HepG2 (cell line): ENCODE measurements around the gene TACC3. TPM values are rescaled to one million over a fixed set of nuclear protein-coding genes. Genes with fewer than 3 reads are reported as not detected.

Experiments used
- ARHGAP35 ChIP-seq: sonication (generic); formaldehyde crosslinking; IDR thresholded peaks from 2 replicates; pipeline ENCODE4 v1.9.0; 2022; ENCODE audit warnings: mild to moderate bottlenecking, inconsistent platforms, moderate library complexity, missing genetic modification reagents, borderline replicate concordance
- HIVEP1 ChIP-seq: sonication (generic); formaldehyde crosslinking; IDR thresholded peaks from 2 replicates; pipeline ENCODE4 v1.4.0; 2020; ENCODE audit warnings: mild to moderate bottlenecking, missing genetic modification reagents
- MLXIP ChIP-seq: sonication (generic); formaldehyde crosslinking; IDR thresholded peaks from 2 replicates; pipeline ENCODE4 v1.9.0; 2021; ENCODE audit warnings: missing genetic modification reagents, borderline replicate concordance
- STAG1 ChIP-seq: sonication (generic); formaldehyde crosslinking; IDR thresholded peaks from 2 replicates; pipeline ENCODE4 v1.4.0; 2020; ENCODE audit warnings: missing genetic modification reagents
- YEATS4 ChIP-seq: sonication (generic); formaldehyde crosslinking; IDR thresholded peaks from 2 replicates; pipeline ENCODE4 v1.4.0; 2020; ENCODE audit warnings: missing genetic modification reagents, borderline replicate concordance
- ZBTB40 ChIP-seq, 2 experiments: fragments of 450-650 bp in 1 of 2; sonication (generic) in 1 of 2; formaldehyde crosslinking in 1 of 2; IDR thresholded peaks; 2 replicates each; pipeline versions ENCODE4 v1.6.1 to v1.8.0; 2016 to 2022; ENCODE audit warnings: antibody characterized with exemption in 1 of 2, mild to moderate bottlenecking in 1 of 2, missing genetic modification reagents in 1 of 2
- ZHX1 ChIP-seq: sonication (generic); formaldehyde crosslinking; IDR thresholded peaks from 2 replicates; pipeline ENCODE4 v1.8.1; 2022; ENCODE audit warnings: low read depth, mild to moderate bottlenecking, missing genetic modification reagents
- ZMYM4 ChIP-seq: sonication (generic); formaldehyde crosslinking; IDR thresholded peaks from 2 replicates; pipeline ENCODE4 v1.8.1; 2023; ENCODE audit warnings: mild to moderate bottlenecking, missing genetic modification reagents
- ZNF484 ChIP-seq: sonication (generic); formaldehyde crosslinking; IDR thresholded peaks from 2 replicates; pipeline ENCODE4 v1.5.1; 2020; ENCODE audit warnings: mild to moderate bottlenecking, low read depth, missing genetic modification reagents, borderline replicate concordance
- ZNF691 ChIP-seq: sonication (generic); formaldehyde crosslinking; IDR thresholded peaks from 2 replicates; pipeline ENCODE4 v1.4.0; 2020; ENCODE audit warnings: missing genetic modification reagents, low read depth, mild to moderate bottlenecking, borderline replicate concordance
- polyA plus RNA-seq, 8 experiments: library from polyadenylated mRNA; depleted of rRNA in 3 of 8; stranded (reverse) in 7 of 8; unstranded in 1 of 8; fragments of >200 nt; fragmentation: Illumina TruSeq in 4 of 8; extraction: Trizol in 4 of 8; gene quantifications; 2 replicates each; pipeline versions ENCODE4 v1.2.1 to v1.2.3, GENCODE V29; 2011 to 2016; ENCODE audit warnings: low read depth in 4 of 8, missing spikeins in 1 of 8, mixed read lengths in 1 of 8; ENCODE audit not compliant: insufficient read depth in 1 of 8
- total RNA-seq, 5 experiments: library from RNA; depleted of rRNA; stranded (reverse); fragments of >200 nt; fragmentation: Illumina TruSeq; extraction: Trizol; gene quantifications; 2 replicates each; pipeline ENCODE4 v1.2.3, GENCODE V29; 2016; ENCODE audit warnings: low read depth in 1 of 5

TACC3 gene
- total and polyA plus RNA-seq, 2 of the 13 experiments (the other 11 are each of a cell fraction or from before 2014, with no cell fraction given), result 20.3 to 21.2 TPM

- TF ChIP-seq ZBTB40 (IDR thresholded peaks at IDR 0.05) (no peak), ZBTB40 (CRISPR knock-in tag; IDR thresholded peaks at IDR 0.05) (peak; percentile 58; the same call in 1 of the 2 replicates), STAG1 (CRISPR knock-in tag) (peak; percentile 24), ZHX1 (CRISPR knock-in tag) (0 out of 2 replicates have a peak, but pooled peaks have one; percentile 28), HIVEP1 (CRISPR knock-in tag) (peak; percentile 44; the same call in 1 of the 2 replicates), ZNF484 (no peak), YEATS4 (peak; percentile 75), ZNF691 (CRISPR knock-in tag) (no peak), MLXIP (peak; percentile 96), ZMYM4 (CRISPR knock-in tag) (peak; percentile 70; the same call in 1 of the 2 replicates), ARHGAP35 (0 out of 2 replicates have a peak, but pooled peaks have one; percentile 49)
Measured at GRCh38 chr4:1776521-1777161, 55.3 kb downstream of the TACC3 start (continued).
